Measurements from ENCODE around the gene GABBR2. TPM values are rescaled to one million over a fixed set of nuclear protein-coding genes. Genes with fewer than 3 reads are reported as not detected.

GABBR2 gene
- total RNA-seq, 1 experiment from 2014 or later = not detected

- H3K27me3 Mint-ChIP-seq (ENCODE audit: insufficient read depth, unreplicated experiment) = no peaks in the 10 kb centered on the region
- TF ChIP-seq CTCF (IDR thresholded peaks at IDR 0.05; ENCODE audit: unreplicated experiment) = no peak
- ChIA-PET POLR2A (no interaction called here), CTCF (interaction anchor here (2.3 kb wide), 1 partner anchor 14 kb away, joined by 11 read pairs; no protein-coding TSS in a partner anchor)
- intact Hi-C loops (cut with micrococcal nuclease) = no loop called here
- no TSS peak for BruUV-seq (replicated peaks)
- H3K27ac Mint-ChIP-seq (ENCODE audit: low read depth, unreplicated experiment) = no peak overlapping the region
- DNase-seq (ENCODE audit: unreplicated experiment) = no peak
- H3K4me1 Mint-ChIP-seq (ENCODE audit: insufficient read depth, unreplicated experiment) = peaks cover 15% of the 10 kb centered on the region
- no peaks in the 10 kb centered on the region for H3K9me3 Mint-ChIP-seq (ENCODE audit: unreplicated experiment)
- no peak overlapping the region for H3K4me3 Mint-ChIP-seq (ENCODE audit: unreplicated experiment)
- no peaks in the 10 kb centered on the region for H3K36me3 Mint-ChIP-seq (ENCODE audit: insufficient read depth, unreplicated experiment)
These were observed 378.8 kb downstream of the GABBR2 start for GRCh38 chr9:98329904-98330303.

- no peaks in the 10 kb centered on the region for H3K9me3 Mint-ChIP-seq (ENCODE audit: unreplicated experiment)
- no TSS peak for BruUV-seq (replicated peaks)
- H3K4me3 Mint-ChIP-seq (ENCODE audit: unreplicated experiment) = no peak overlapping the region
- ChIA-PET CTCF (interaction anchor here (2.3 kb wide), 1 partner anchor 14 kb away, joined by 11 read pairs; no protein-coding TSS in a partner anchor), POLR2A (no interaction called here)
- no peaks in the 10 kb centered on the region for H3K27me3 Mint-ChIP-seq (ENCODE audit: insufficient read depth, unreplicated experiment)
- H3K36me3 Mint-ChIP-seq (ENCODE audit: insufficient read depth, unreplicated experiment) = no peaks in the 10 kb centered on the region
- no peak for TF ChIP-seq CTCF (IDR thresholded peaks at IDR 0.05; ENCODE audit: unreplicated experiment)
- intact Hi-C loops (cut with micrococcal nuclease) = no loop called here
- H3K27ac Mint-ChIP-seq (ENCODE audit: low read depth, unreplicated experiment) = no peak overlapping the region
- H3K4me1 Mint-ChIP-seq (ENCODE audit: insufficient read depth, unreplicated experiment) = peaks cover 21% of the 10 kb centered on the region
- no peak for DNase-seq (ENCODE audit: unreplicated experiment)
These were observed 379.5 kb downstream of the GABBR2 start for GRCh38 chr9:98329281-98329680.

- Mint-ChIP-seq H3K9me3 (ENCODE audit: unreplicated experiment) (no peaks in the 10 kb centered on the region), H3K27ac (ENCODE audit: low read depth, unreplicated experiment) (no peak overlapping the region), H3K4me3 (ENCODE audit: unreplicated experiment) (no peak overlapping the region), H3K27me3 (ENCODE audit: insufficient read depth, unreplicated experiment) (no peaks in the 10 kb centered on the region), H3K4me1 (ENCODE audit: insufficient read depth, unreplicated experiment) (peaks cover 19% of the 10 kb centered on the region), H3K36me3 (ENCODE audit: insufficient read depth, unreplicated experiment) (no peaks in the 10 kb centered on the region)
- intact Hi-C loops (cut with micrococcal nuclease) = no loop called here
- ChIA-PET POLR2A (no interaction called here), CTCF (interaction anchor here (0.8 to 2.3 kb wide), 2 partner anchors 13 to 519 kb away, joined by 4 to 11 read pairs; no protein-coding TSS in a partner anchor)
- BruUV-seq (replicated peaks) = no TSS peak
- no peak for DNase-seq (ENCODE audit: unreplicated experiment)
- no peak for TF ChIP-seq CTCF (IDR thresholded peaks at IDR 0.05; ENCODE audit: unreplicated experiment)
These were observed 380.0 kb downstream of the GABBR2 start for GRCh38 chr9:98328770-98329169.

GRCh38 chr9:98328141-98328540 lies 380.6 kb downstream of the GABBR2 start:
- Mint-ChIP-seq H3K9me3 (ENCODE audit: unreplicated experiment) (no peaks in the 10 kb centered on the region), H3K4me3 (ENCODE audit: unreplicated experiment) (no peak overlapping the region), H3K36me3 (ENCODE audit: insufficient read depth, unreplicated experiment) (no peaks in the 10 kb centered on the region), H3K27ac (ENCODE audit: low read depth, unreplicated experiment) (no peak overlapping the region), H3K27me3 (ENCODE audit: insufficient read depth, unreplicated experiment) (no peaks in the 10 kb centered on the region), H3K4me1 (ENCODE audit: insufficient read depth, unreplicated experiment) (peaks cover 23% of the 10 kb centered on the region)
- no TSS peak for BruUV-seq (replicated peaks)
- no peak for DNase-seq (ENCODE audit: unreplicated experiment)
- CTCF ChIA-PET = interaction anchor here (0.6 to 2.3 kb wide), 3 partner anchors 13 to 520 kb away, joined by 3 to 11 read pairs (median 4); no protein-coding TSS in a partner anchor
- TF ChIP-seq CTCF (IDR thresholded peaks at IDR 0.05; ENCODE audit: unreplicated experiment) = no peak
- POLR2A ChIA-PET = no interaction called here
- intact Hi-C loops (cut with micrococcal nuclease) = no loop called here

Data from MCF 10A (cell line).